Heart right ventricle (tissue), 16 donors: ENCODE data around the gene TRUB1. TPM values are rescaled to one million over a fixed set of nuclear protein-coding genes. Genes with fewer than 3 reads are reported as not detected.

Experiments
- ATAC-seq, 8 donors: fragments of 200-7000 bp; cut with Tn5 transposase; one replicate each; pipeline ENCODE4 v1.9.1; 2020; ENCODE audit warnings: mild to moderate bottlenecking in 8 of 8, moderate library complexity in 8 of 8, moderate number of reproducible peaks in 1 of 8
- DNase-seq, 2 donors: peaks; one replicate each; pipeline ENCODE4 v3.0.0-alpha.2; 2020
- H3K27ac ChIP-seq, 10 donors: fragments of 200-600 bp; sonication (generic) in 2 of 10; one replicate each; pipeline versions ENCODE4 v1.5.0 to v1.8.0; 2020 to 2022; ENCODE audit warnings: mild to moderate bottlenecking in 3 of 10
- H3K27me3 ChIP-seq, 7 donors: fragments of 200-600 bp; one replicate each; pipeline ENCODE4 v1.8.0; 2021 to 2022; ENCODE audit warnings: mild to moderate bottlenecking in 2 of 7
- H3K36me3 ChIP-seq, 9 donors: fragments of 200-600 bp; sonication (generic) in 1 of 9; one replicate each; pipeline versions ENCODE4 v1.5.0 to v1.8.0; 2020 to 2022; ENCODE audit warnings: mild to moderate bottlenecking in 2 of 9
- H3K4me1 ChIP-seq, 9 donors: fragments of 200-600 bp; sonication (generic) in 1 of 9; one replicate each; pipeline versions ENCODE4 v1.5.0 to v1.8.0; 2020 to 2022; ENCODE audit warnings: mild to moderate bottlenecking in 4 of 9
- H3K4me3 ChIP-seq, 10 donors: fragments of 200-600 bp; sonication (generic) in 2 of 10; one replicate each; pipeline versions ENCODE4 v1.5.0 to v1.8.0; 2020 to 2022; ENCODE audit warnings: mild to moderate bottlenecking in 7 of 10, moderate library complexity in 2 of 10
- H3K9me3 ChIP-seq, 11 donors: fragments of 200-600 bp in 10 of 11; sonication (generic) in 2 of 11; one replicate each; pipeline versions ENCODE4 v1.5.0 to v1.8.0; 2013 to 2022; ENCODE audit warnings: mild to moderate bottlenecking in 2 of 11, control low read depth in 1 of 11, moderate library complexity in 1 of 11
- WGBS, 2 donors: extraction: QIAGEN DNeasy Blood & Tissue Kit; methylation state at CpG; one replicate each; pipeline ENCODE4 v1.1.7; 2013; ENCODE audit warnings: inconsistent platforms in 1 of 2; 5-methylcytosine and 5-hydroxymethylcytosine counted together
- intact Hi-C, 10 donors: fragments of 100-400 bp; cut with DNase I; formaldehyde crosslinking; loops; one replicate each; pipeline versions ENCODE4 v1.11.1 to v1.14.2; 2022
- polyA plus RNA-seq, 2 donors: library from polyadenylated mRNA; stranded (reverse); fragments of 200-250 nt; gene quantifications; one replicate each; pipeline ENCODE4 v1.2.3, GENCODE V29; 2013
- total RNA-seq, 10 donors: library from RNA; stranded (reverse); fragmentation: NEBNext Ultra II Directional in 3 of 10; extraction: Animal tissue kit (Norgen Biotek cat#: 25700) in 3 of 10; gene quantifications; one replicate each; pipeline versions ENCODE4 v1.2.1 to v1.2.4, GENCODE V29; 2021 to 2023
- TF ChIP-seq, protein P1 (sequence below), 9 donors: fragments of 200-600 bp; sonication (generic) in 2 of 9; IDR thresholded peaks; one replicate each; pipeline versions ENCODE4 v1.5.0 to v1.8.0; 2021 to 2022; ENCODE audit warnings: antibody characterized with exemption in 9 of 9, mild to moderate bottlenecking in 5 of 9, moderate library complexity in 1 of 9
- donor health status: Arrhythmogenic right ventricular cardiomyopathy.
- donor health status: ischemic (EF 13 %, LVEDD 7.1; RV severe dilation, severe dysfunction).
- donor health status: healthy with polysubstance abuse.
- donor health status: DM: no; HTN: yes; CAD: no.
- donor health status: DM: no; HTN: no; CAD: no.
- donor health status: ischemic (EF 25% LVEDD 6.9; RV normal size, moderate dysfunction).
- donor health status: ischemic (EF 25% LVEDD 5.7; RV mildly dilated, moderate dysfunction).
- donor health status: healthy.
- donor health status: DM: yes; HTN: yes; CAD: no.
- donor health status: Ischemic cardiomyopathy.
- donor health status: ischemic (EF 35%, LVEDD 5.7; RV mildly dilated, moderate dysfunction).
- donor health status: nonischemic (EF 11% LVEDD 7.7; RV severe dilation, severe dysfunction).
- donor health status: DM: yes; HTN: yes; CAD: no.
- donor health status: PGD.
- donor health status: ischemic (EF 29% LVEDD 5.4; RV normal size, mild dysfunction).
- donor health status: nonischemic (EF 23%, LVEDD 6.1; RV moderate dilation, normal function).

The TRUB1 gene
- total and polyA plus RNA-seq, 12 donors, result 3.9 to 29.8 (median 18.6) TPM

GRCh38 chr10:114923551-114923950 is 14.4 kb upstream of the TRUB1 start:
- intact Hi-C loops, result no loop called here
- peak in 5 of 8 donors; percentile 77 to 91 (median 88) for ATAC-seq
- Histone ChIP-seq H3K9me3 (no peaks in the 10 kb centered on the region), H3K4me1 (peaks cover 0 to 33% (median 13%) of the 10 kb centered on the region in 9 donors), H3K27ac (peak overlapping the region in 1 of 10 donors; percentile 29), H3K36me3 (no peaks in the 10 kb centered on the region), H3K4me3 (no peak overlapping the region), H3K27me3 (peaks cover 0 to 5% (median 0%) of the 10 kb centered on the region in 7 donors)
- TF ChIP-seq, protein P1, sequence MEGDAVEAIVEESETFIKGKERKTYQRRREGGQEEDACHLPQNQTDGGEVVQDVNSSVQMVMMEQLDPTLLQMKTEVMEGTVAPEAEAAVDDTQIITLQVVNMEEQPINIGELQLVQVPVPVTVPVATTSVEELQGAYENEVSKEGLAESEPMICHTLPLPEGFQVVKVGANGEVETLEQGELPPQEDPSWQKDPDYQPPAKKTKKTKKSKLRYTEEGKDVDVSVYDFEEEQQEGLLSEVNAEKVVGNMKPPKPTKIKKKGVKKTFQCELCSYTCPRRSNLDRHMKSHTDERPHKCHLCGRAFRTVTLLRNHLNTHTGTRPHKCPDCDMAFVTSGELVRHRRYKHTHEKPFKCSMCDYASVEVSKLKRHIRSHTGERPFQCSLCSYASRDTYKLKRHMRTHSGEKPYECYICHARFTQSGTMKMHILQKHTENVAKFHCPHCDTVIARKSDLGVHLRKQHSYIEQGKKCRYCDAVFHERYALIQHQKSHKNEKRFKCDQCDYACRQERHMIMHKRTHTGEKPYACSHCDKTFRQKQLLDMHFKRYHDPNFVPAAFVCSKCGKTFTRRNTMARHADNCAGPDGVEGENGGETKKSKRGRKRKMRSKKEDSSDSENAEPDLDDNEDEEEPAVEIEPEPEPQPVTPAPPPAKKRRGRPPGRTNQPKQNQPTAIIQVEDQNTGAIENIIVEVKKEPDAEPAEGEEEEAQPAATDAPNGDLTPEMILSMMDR (IDR thresholded peaks at IDR 0.05), result no peak
- WGBS, 2 donors, result 73 to 82% methylated on average over 2 of the region's 2 CpGs
- DNase-seq, result no peak

DNA sequence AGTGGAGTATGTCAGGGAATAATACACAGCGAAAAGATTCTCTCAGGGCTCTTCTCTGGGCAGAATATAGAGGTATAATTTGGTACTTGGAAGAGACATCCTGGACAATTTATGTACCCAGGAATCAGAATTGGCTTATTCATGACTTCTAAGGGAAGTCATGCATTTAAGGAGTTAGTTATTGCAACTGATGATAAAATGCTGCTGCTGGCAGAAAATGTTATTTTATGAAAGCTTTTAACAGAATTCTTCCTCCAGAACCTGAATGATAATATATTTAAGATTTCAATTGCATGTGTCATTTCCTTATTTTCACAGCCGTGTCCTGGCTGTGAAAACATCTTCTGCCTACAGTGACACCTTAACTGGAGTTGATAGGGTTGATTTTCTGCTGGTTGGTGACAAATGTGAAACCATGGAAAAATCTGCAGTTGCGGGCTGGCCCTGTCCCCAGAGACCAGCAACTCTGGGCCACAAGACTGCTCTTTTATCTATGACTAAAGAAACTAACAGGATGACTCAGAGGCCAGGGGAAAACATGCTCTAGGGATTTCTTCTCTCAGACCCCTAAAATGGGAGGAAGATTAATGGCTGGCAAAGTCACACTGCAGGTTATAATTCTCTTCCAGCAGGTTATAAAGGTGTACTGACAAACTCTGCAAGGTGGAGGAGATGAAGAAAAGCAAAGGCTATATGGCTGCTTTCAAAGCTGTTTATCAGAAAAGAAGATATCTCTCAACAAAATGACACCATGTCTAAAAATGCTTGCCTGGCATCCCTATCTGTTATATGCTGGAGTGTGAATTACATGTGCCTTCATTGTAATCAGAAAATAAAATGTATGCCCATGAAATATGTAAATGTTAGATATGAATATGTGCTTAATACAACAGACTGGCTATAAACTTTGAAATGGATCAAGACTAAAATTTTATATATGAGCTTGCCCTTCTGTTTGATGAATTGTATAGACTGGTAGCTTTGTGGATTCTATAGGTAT is 12.1 kb upstream of the TRUB1 start:
- 35 to 55% methylated on average over 3 of the region's 3 CpGs for WGBS, 2 donors
- Histone ChIP-seq H3K36me3 (no peaks in the 10 kb centered on the region), H3K27me3 (peaks cover 0 to 9% (median 0%) of the 10 kb centered on the region in 7 donors), H3K4me3 (no peak overlapping the region), H3K9me3 (no peaks in the 10 kb centered on the region), H3K27ac (peak overlapping the region in 5 of 10 donors; percentile 9 to 33 (median 11)), H3K4me1 (peaks cover 0 to 34% (median 15%) of the 10 kb centered on the region in 9 donors)
- DNase-seq (no peak), ATAC-seq (peak in 4 of 8 donors; percentile 39 to 72 (median 50))
- intact Hi-C loops, result no loop called here
- TF ChIP-seq, protein P1 (IDR thresholded peaks at IDR 0.05), result no peak

GRCh38 chr10:114928818-114929217 is 9.2 kb upstream of the TRUB1 start:
- Histone ChIP-seq H3K27me3 (peaks cover 0 to 9% (median 0%) of the 10 kb centered on the region in 7 donors), H3K27ac (no peak overlapping the region), H3K36me3 (no peaks in the 10 kb centered on the region), H3K4me1 (peaks cover 0 to 22% (median 14%) of the 10 kb centered on the region in 9 donors), H3K4me3 (no peak overlapping the region), H3K9me3 (no peaks in the 10 kb centered on the region)
- DNase-seq (no peak), ATAC-seq (peak in 3 of 8 donors; percentile 57 to 69 (median 64))
- intact Hi-C loops, result no loop called here
- WGBS, 2 donors, result 61 to 66% methylated on average over 2 of the region's 2 CpGs
- TF ChIP-seq, protein P1 (IDR thresholded peaks at IDR 0.05), result no peak

DNA sequence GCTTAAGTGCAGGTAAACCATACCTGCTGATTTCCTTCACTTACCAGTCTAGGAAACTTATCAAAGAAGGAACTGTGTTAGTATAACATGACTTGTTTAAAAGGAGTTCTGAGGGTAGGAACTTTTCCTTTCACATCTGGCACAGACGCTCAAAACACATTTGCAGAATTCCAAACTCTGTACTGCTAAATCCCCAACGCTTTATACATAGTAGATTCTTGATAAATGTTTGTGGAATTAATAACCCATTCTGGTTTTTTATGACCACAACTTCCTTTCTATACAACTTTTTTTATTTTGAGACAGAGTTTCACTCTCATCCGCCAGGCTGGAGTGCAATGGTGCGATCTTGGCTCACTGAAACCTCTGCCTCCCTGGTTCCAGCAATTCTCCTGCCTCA is 7.7 kb upstream of the TRUB1 start:
- Histone ChIP-seq H3K9me3 (no peaks in the 10 kb centered on the region), H3K4me3 (no peak overlapping the region), H3K27me3 (peaks cover 0 to 8% (median 0%) of the 10 kb centered on the region in 7 donors), H3K4me1 (peaks cover 0 to 20% (median 14%) of the 10 kb centered on the region in 9 donors), H3K36me3 (no peaks in the 10 kb centered on the region), H3K27ac (no peak overlapping the region)
- intact Hi-C loops, result no loop called here
- TF ChIP-seq, protein P1 (IDR thresholded peaks at IDR 0.05), result no peak
- DNase-seq, result no peak
- 88 to 94% methylated on average over 4 of the region's 4 CpGs for WGBS, 2 donors
- ATAC-seq, result no peak
